Left forelimb (tissue), 1 donor: Measurements from ENCODE around the gene FGL2.
"Not testable (repeated sequence)": the region's sequence is repeated elsewhere in the genome, so short reads cannot be mapped to it uniquely, and the experiment has no call there.

Source experiments
- DNase-seq: peaks from one replicate; pipeline ENCODE4 v3.0.0-alpha.2; 2018; ENCODE audit warnings: low spot score

Gene FGL2

GRCh38 chr7:77216181-77216845 is 16.7 kb upstream of the FGL2 start:
- DNase-seq: no peak

DNA sequence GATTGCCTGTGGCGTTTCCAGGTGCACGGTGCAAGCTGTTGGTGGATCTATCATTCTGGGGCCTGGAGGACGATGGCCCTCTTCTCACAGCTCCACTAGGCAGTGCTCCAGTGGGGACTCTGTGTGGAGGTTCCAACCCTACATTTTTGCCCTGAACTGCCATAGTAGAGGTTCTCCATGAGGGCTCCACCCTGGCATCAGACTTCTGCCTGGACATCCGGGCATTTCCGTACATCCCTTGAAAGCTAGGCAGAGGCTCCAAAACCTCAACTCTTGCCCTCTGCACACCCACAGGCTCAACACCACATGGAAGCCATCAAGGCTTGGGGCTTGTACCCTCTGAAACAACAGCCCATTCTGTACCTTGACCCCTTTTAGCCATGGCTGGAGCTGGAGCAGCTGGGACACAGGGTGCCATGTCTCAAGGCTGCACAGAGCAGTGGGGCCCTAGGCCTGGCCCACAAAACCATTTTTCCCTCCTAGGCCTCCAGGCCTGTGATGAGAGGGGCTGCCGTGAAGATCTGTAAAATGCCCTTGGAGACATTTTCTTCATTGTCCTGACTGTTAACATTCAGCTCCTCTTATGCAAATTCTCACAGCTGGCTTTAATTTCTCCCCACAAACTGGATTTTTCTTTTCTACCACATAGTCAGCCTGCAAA is 10.0 kb upstream of the FGL2 start:
- DNase-seq: no peak

DNA sequence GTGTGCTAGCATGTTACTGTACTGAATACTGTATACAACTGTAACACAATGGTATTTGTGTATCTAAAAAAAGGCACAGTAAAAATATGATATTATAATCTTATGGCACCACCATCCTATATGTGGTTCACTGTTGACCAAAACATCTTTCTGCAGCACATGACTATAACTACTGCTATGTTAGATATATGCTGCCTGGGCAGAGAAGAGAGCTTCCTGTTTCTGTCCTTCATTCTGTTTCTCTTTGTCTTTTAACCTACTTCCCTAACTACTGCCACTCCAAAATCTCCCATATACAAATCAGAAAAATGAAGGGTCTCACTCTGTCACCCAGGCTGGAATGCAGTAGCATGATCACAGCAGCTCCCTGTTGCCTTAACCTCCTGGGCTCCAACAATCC is 8.8 kb upstream of the FGL2 start:
- no peak for DNase-seq

DNA sequence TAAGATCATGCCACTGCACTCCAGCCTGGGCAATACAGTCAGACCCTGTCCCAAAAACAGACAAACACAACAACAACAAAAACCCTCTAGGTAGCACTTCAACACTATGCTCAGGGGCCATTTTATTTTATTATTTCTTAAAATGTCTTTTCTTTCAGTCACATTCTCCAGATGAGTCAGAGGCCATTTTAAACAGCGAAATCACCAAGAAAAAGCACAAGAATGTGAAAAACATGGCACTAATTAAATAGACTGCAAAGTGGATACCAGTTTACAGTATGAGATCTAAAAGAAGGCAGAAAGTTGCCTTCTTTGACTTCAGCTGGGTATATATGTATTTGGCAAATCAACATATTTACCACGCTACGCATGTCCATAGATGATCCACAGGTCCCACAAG is 6.1 kb upstream of the FGL2 start:
- DNase-seq: no peak

- DNase-seq: no peak
Measured at GRCh38 chr7:77202481-77202976, 2.9 kb upstream of the FGL2 start.

GRCh38 chr7:77200542-77200941 is 923 bp upstream of the FGL2 start:
- DNase-seq: no peak

DNA sequence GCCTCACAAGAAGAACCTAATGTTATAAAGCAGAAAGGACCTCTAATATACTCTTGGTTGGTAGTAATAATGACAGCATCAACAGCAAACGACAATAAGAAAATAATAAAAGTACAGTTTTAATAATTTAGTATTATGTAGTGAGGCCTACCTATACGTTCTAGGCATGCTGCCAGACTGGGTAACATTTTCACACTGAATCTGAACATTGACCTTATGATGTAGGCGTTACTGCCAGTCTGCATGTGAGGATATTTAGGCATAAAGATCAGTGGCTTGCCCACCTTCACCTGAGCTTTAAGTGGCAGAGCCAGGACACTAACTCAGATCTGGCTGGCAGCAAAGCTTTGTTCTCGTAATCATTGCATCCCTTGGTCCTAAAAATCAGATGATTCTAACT is 2.5 kb downstream of the FGL2 start:
- DNase-seq: no peak

DNA sequence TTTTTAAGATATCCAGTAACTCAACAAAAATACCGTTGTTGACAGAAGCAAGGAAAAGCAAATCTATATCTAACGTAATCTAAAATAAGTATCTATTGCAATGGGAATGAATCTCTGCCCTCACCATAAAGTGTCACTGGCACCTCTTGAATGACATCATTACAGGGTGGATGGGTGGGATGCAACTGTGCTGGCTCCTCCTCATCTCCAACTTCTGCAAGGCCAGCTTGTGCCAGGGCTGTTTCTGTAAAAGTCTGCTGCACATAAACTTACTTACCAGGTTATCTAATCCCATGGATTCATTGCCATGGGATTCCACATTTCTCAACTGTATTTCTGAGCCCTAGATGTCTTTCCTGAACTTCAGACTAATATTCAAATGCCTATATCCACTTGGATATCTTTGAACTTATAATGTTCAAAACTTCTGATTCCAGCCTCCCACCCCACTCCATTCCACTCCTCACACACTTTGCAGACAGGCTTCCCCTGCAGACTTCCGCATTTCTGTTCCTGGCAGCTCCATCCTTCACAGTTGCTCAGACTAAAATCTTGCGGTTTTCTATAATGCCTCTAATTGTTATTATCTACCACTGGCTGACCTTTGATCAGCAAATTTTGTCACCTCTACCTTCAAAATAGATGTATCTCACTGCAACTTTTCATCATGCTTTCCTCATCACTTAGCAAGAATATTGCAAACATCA is 10.7 kb downstream of the FGL2 start:
- DNase-seq: no peak

GRCh38 chr7:77185866-77186265 is 13.8 kb downstream of the FGL2 start:
- no peak for DNase-seq

- no peak for DNase-seq
Measured at GRCh38 chr7:77184990-77185389, 14.6 kb downstream of the FGL2 start.

DNA sequence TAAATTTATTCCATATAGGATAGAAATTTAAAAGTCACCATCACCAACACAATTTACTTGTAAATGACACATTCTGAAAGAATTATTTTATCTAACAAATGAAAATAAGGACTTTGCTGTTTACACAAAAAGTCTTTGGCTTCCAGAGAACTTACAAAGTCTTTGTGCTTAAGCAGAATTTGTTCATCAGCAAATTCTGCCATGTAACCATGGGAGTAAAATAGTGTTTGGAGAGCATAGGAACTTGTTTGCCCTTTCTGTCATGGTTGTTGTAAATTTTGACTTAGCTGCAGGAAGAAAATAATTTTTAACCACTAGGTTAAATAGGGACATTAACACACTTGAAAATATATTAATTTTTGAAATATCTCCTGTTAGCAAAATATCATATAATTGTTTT is 15.2 kb downstream of the FGL2 start:
- DNase-seq: no peak

GRCh38 chr7:77182261-77182660 is 17.4 kb downstream of the FGL2 start:
- DNase-seq: no peak

DNA sequence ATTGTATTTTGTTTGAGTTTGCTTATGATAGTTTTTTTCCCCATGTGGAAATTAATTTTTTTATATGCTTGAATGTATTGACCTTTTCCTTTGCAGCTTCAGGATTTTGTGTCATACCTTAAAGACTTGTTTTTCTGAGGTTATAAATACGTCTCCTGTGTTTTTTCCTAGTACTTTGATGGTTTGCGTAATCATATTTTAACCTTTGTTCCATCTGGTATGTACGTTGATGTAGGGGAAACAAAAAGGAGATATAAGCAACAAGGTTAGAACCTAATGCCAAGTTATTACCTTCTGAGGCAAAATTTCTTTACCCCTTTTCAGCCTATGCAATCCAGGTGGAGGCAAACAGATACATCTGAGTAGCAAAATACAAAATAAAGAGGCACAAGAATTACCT is 17.9 kb downstream of the FGL2 start:
- DNase-seq: no peak

DNA sequence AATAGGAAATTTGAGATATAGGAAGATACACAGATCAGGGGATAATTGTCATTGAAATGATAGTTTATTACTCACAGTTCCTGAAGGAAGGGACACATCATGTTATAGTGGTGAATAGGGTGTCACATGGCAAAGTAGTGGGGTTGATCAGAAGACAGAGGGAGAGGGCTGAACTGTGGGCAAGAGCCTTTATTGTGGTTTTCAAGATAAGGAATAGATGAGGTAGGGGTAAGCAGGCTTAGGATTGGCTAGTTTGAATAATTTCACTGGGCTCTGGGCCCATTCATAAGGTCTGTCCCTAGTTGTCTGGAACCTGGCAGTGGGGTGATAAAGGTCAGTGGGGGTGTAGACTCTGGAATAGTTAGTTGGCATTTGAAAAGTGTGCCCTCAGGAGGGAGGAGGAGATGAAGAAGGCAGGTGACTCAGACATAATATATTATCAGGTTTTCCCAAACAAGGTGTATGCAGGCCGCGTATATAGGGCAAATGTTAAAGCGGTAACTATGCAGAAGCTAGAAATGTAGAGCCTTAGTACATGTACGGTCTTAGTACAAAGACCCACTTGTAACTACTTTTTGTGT is 18.5 kb downstream of the FGL2 start:
- DNase-seq: no peak

- not testable (repeated sequence) for DNase-seq
Measured at GRCh38 chr7:77178024-77178423, 21.6 kb downstream of the FGL2 start.

GRCh38 chr7:77177321-77177904 is 22.2 kb downstream of the FGL2 start:
- not testable (repeated sequence) for DNase-seq

DNA sequence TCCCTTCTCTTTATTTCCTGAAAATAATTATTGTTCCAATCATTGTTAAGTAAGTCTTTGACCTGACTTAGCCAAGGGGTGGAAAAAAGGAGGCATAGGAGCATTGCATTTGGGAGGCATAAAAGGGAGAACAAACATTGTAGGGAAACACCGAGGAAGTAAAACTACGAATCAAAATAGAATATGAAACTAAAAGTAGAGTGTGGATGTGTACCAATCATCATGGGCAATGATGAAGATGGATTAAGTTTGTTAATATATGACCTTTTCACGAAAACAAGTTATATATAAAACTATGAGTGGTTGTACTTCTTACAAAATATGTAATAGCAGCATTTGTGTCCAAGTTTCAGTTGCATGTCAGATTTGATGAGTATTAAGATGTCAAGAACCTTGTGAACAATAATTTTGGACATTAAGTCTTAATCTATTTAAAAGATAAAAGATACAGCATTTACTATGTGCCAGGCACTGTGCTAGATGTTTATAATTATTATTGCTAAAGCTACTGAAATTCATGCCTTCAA is 24.3 kb downstream of the FGL2 start:
- DNase-seq: not testable (repeated sequence)

- DNase-seq: not testable (repeated sequence)
Measured at GRCh38 chr7:77174418-77174817, 25.2 kb downstream of the FGL2 start.

DNA sequence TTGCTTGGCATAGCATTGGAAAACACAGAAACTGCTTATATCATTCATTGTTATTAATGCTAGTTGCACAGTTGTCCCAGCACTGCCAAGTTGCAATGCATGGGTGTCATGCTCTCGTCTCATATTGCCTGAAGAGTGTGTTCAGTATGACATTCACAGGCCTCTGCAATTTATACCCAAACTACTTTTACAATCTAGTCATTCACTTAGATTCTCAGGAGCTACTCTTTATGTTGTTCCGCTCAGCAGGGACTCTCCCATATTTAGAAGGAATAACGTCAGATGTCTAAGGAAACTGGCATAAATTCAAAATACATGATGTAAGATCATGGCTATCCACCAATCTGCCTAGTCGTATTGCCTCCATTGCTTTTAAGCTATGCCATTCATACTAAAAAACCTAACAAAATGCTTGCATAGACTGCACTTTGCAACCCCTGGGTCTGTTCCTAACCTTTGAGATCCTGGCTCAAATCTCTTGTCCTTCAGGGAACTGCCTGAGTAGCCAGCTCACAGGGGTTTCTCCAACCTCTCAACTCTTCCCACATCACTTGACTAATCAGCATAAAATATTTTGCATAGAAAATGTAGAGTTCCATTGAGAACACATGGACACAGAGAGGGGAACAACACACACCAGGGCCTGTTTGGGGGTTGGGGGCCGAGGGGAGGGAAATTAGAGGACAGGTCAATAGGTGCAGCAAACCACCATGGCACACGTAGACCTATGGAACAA is 27.0 kb downstream of the FGL2 start:
- not testable (repeated sequence) for DNase-seq

DNA sequence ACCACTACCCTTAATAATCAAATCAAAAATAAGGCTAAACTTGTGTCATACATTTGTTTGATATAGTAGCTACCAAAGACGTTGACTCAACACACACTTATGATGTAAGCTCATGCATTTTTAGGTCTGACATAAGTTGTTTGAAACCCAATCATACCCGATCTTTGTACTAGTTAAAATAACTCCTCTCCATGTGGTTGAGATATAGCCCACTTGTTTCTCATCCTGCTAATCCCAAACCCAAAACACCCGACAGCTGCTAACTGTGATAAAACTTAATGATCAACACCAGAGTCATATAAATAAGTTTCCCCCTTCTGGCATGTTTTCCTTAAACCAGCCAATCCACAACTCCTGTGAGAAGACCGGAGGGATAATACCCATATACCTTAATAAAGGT is 28.5 kb downstream of the FGL2 start:
- not testable (repeated sequence) for DNase-seq

DNA sequence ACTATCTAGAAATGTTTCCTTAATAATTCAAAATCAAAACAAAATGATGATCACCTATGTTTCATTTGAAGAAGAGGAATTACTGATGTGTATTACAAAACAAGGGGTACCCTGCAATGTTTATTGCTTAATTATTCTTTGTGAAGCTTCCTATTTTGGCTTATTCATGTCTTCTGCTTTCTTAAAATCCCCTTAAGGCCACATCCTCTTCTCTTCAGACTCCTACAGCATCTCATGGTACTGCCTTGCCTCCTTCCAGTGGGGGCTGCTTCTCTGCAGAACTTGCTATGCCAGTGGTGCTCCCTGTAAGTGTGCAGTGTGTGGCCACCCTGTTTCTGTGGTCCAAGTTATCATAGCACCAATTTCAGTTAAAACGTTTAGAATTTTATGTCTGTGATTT is 42.2 kb downstream of the FGL2 start:
- no peak for DNase-seq
